Aorta (tissue), 5 donors: ENCODE data around the gene ILF2. TPM values are rescaled to one million over a fixed set of nuclear protein-coding genes. Genes with fewer than 3 reads are reported as not detected.

Source experiments
- ATAC-seq: fragments of 200-7000 bp; cut with Tn5 transposase; one replicate; pipeline ENCODE4 v1.9.1; 2022; ENCODE audit warnings: moderate library complexity; ENCODE audit not compliant: low FRiP score
- DNase-seq, 2 donors: peaks; one replicate each; pipeline ENCODE4 v3.0.0-alpha.2; 2020
- H3K27ac ChIP-seq, 2 donors: one replicate each; pipeline ENCODE4 v1.5.1; 2013; ENCODE audit warnings: low read length in 2 of 2, mild to moderate bottlenecking in 2 of 2, moderate library complexity in 2 of 2, control low read depth in 1 of 2, inconsistent platforms in 1 of 2, low read depth in 1 of 2
- H3K27me3 ChIP-seq, 2 donors: one replicate each; pipeline ENCODE4 v1.6.1; 2013; ENCODE audit warnings: control low read depth in 1 of 2, low read length in 1 of 2, mild to moderate bottlenecking in 1 of 2, moderate library complexity in 1 of 2; ENCODE audit not compliant: insufficient read depth in 2 of 2, control insufficient read depth in 1 of 2
- H3K36me3 ChIP-seq, 2 donors: one replicate each; pipeline ENCODE4 v1.6.1; 2013; ENCODE audit warnings: control low read depth in 1 of 2, low read length in 1 of 2, mild to moderate bottlenecking in 1 of 2; ENCODE audit not compliant: insufficient read depth in 2 of 2, control insufficient read depth in 1 of 2
- H3K4me1 ChIP-seq, 2 donors: one replicate each; pipeline ENCODE4 v1.6.1; 2013; ENCODE audit warnings: low read length in 2 of 2, control low read depth in 1 of 2, mild to moderate bottlenecking in 1 of 2, moderate library complexity in 1 of 2; ENCODE audit not compliant: insufficient read depth in 2 of 2, control insufficient read depth in 1 of 2
- H3K4me3 ChIP-seq, 2 donors: one replicate each; pipeline ENCODE4 v1.5.1; 2013; ENCODE audit warnings: low read length in 2 of 2, control low read depth in 1 of 2, mild to moderate bottlenecking in 1 of 2
- H3K9me3 ChIP-seq: one replicate; pipeline ENCODE4 v1.6.1; 2013; ENCODE audit warnings: mild to moderate bottlenecking, low read length; ENCODE audit not compliant: control insufficient read depth
- WGBS, 2 donors: extraction: QIAGEN DNeasy Blood & Tissue Kit; methylation state at CpG; one replicate each; pipeline ENCODE4 v1.1.7; 2013; 5-methylcytosine and 5-hydroxymethylcytosine counted together
- intact Hi-C, 2 donors: fragments of 100-400 bp; cut with DNase I; formaldehyde crosslinking; loops; one replicate each; pipeline versions ENCODE4 v1.14.2 to v1.15.0; 2022
- polyA plus RNA-seq, 2 donors: library from polyadenylated mRNA; stranded (reverse); fragments of 200-250 nt; gene quantifications; one replicate each; pipeline ENCODE4 v1.2.3, GENCODE V29; 2013
- total RNA-seq, 2 donors: library from RNA; stranded (reverse); fragmentation: NEBNext Ultra II Directional; extraction: Animal tissue kit (Norgen Biotek cat#: 25700); gene quantifications; one replicate each; pipeline ENCODE4 v1.2.1, GENCODE V29; 2021
- donor health status: healthy with polysubstance abuse.
- donor health status: Bipolar disorder and iron deficiency.
- donor health status: DM: no; HTN: no; CAD: no.
- donor health status: DM: no; HTN: no; CAD: no.
- donor health status: DM: yes; HTN: yes; CAD: no.

ILF2 gene
- total and polyA plus RNA-seq, 4 donors, result 67.0 to 82.9 (median 71.7) TPM

- intact Hi-C loops, result no loop called here
- H3K27ac ChIP-seq, result no peak overlapping the region
- H3K4me1 ChIP-seq, result no peaks in the 10 kb centered on the region
- H3K36me3 ChIP-seq, result peaks cover 3% of the 10 kb centered on the region in 2 donors
- no peak overlapping the region for H3K4me3 ChIP-seq
- 32 to 34% methylated on average over 2 of the region's 2 CpGs for WGBS, 2 donors
- ATAC-seq (no peak), DNase-seq (peak in 1 of 2 donors; percentile 78)
- no peaks in the 10 kb centered on the region for H3K9me3 ChIP-seq
- H3K27me3 ChIP-seq, result no peaks in the 10 kb centered on the region
Observed at GRCh38 chr1:153649863-153650235, 20.9 kb downstream of the ILF2 start.

- Histone ChIP-seq H3K4me1 (no peaks in the 10 kb centered on the region), H3K4me3 (no peak overlapping the region), H3K27me3 (no peaks in the 10 kb centered on the region), H3K9me3 (no peaks in the 10 kb centered on the region), H3K36me3 (peaks cover 3% of the 10 kb centered on the region in 2 donors), H3K27ac (no peak overlapping the region)
- 43 to 44% methylated on average over 3 of the region's 3 CpGs for WGBS, 2 donors
- DNase-seq, result peak in 1 of 2 donors; percentile 52
- intact Hi-C loops, result no loop called here
- no peak for ATAC-seq
Observed at GRCh38 chr1:153649137-153649862, 21.5 kb downstream of the ILF2 start.

DNA sequence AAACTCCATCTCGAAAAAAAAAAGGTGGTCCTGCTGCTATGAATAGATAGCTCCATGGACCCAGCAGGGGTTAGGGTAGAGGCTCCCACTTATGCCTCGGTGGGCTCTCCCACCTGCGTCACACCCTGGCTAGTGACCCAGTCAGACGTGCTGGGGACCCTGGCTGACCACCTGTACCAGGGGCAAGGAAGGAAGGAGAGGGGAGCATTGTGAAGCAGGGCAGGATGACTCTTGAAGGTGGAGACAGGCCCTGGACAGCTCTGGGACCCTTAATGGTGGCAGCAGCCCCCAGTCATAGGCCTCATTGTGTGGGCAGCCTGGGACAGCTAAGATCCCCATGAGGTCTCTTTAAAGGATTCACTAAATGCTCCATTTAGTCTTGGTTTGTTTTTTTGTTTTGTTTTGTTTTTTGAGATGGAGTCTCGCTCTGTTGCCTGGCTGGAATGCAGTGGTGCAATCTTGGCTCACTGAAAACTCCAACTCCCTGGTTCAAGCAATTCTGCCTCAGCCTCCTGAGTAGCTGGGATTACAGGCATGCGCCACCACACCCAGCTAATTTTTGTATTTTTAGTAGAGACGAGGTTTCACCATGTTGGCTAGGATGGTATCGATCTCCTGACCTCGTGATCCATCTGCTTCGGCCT lies 22.7 kb downstream of the ILF2 start:
- H3K27ac ChIP-seq, result no peak overlapping the region
- no peak for DNase-seq
- no peak for ATAC-seq

DNA sequence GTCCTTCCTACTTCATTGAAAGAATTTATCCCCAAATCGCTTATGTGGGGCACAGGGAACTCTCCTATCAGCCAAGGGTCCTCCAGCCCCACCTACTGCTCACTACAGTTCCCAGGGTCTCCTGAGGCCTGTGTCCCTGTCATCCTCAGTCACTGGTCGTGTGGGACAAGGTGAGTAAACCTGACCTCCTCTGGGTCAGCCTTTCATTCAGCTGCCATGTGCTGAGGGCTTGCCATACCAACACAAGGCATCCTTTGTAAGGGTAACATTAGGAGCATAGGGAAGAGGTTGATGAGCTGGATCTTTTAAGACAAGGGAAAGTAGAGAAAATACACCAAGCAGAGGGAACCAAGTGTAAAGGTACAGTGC lies 23.5 kb downstream of the ILF2 start:
- WGBS, 2 donors, result 45 to 53% methylated on average over 2 of the region's 2 CpGs
- ATAC-seq (no peak), DNase-seq (no peak)
- intact Hi-C loops, result no loop called here
- Histone ChIP-seq H3K9me3 (no peaks in the 10 kb centered on the region), H3K4me3 (no peak overlapping the region), H3K4me1 (no peaks in the 10 kb centered on the region), H3K27me3 (no peaks in the 10 kb centered on the region), H3K36me3 (peaks cover 3 to 4% of the 10 kb centered on the region in 2 donors), H3K27ac (no peak overlapping the region)

More for the DNA sequence above, 22.7 kb downstream of the ILF2 start:
- intact Hi-C loops, result no loop called here
- Histone ChIP-seq H3K27me3 (no peaks in the 10 kb centered on the region), H3K36me3 (peaks cover 3 to 4% of the 10 kb centered on the region in 2 donors), H3K4me3 (no peak overlapping the region), H3K9me3 (no peaks in the 10 kb centered on the region), H3K4me1 (no peaks in the 10 kb centered on the region)
- 85 to 86% methylated on average over 10 of the region's 10 CpGs for WGBS, 2 donors

GRCh38 chr1:153646672-153647345 lies 24.0 kb downstream of the ILF2 start:
- intact Hi-C loops, result no loop called here
- Histone ChIP-seq H3K4me1 (no peaks in the 10 kb centered on the region), H3K27ac (no peak overlapping the region), H3K36me3 (peaks cover 3 to 4% of the 10 kb centered on the region in 2 donors), H3K27me3 (no peaks in the 10 kb centered on the region), H3K4me3 (no peak overlapping the region), H3K9me3 (no peaks in the 10 kb centered on the region)
- 67 to 73% methylated on average over 5 of the region's 5 CpGs for WGBS, 2 donors
- ATAC-seq (no peak), DNase-seq (peak in 1 of 2 donors; percentile 62)

GRCh38 chr1:153643816-153644215 lies 27.0 kb downstream of the ILF2 start:
- intact Hi-C loops, result no loop called here
- Histone ChIP-seq H3K4me1 (no peaks in the 10 kb centered on the region), H3K36me3 (peaks cover 5 to 8% of the 10 kb centered on the region in 2 donors), H3K4me3 (no peak overlapping the region), H3K27ac (no peak overlapping the region), H3K27me3 (no peaks in the 10 kb centered on the region), H3K9me3 (no peaks in the 10 kb centered on the region)
- ATAC-seq, result no peak
- no peak for DNase-seq

DNA sequence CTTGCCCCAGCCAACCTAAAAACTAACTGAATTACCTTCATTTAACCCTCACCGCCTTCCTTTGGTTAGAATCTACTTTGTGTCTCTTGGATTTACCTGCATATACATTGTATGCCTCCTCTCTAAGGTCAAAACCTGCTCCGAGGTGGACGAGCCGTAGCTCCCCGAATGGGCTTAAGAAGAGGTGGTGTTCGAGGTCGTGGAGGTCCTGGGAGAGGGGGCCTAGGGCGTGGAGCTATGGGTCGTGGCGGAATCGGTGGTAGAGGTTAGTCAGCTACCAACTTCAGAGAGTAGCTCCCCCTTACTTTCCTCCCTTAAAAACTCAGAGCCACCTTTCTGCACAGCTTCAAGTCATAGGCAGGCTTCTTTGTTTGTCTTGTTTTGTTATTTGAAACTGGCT lies 27.7 kb downstream of the ILF2 start:
- intact Hi-C loops, result no loop called here

GRCh38 chr1:153642161-153642560 lies 28.6 kb downstream of the ILF2 start:
- H3K4me1 ChIP-seq, result no peaks in the 10 kb centered on the region
- intact Hi-C loops, result no loop called here
- H3K9me3 ChIP-seq, result no peaks in the 10 kb centered on the region
- H3K4me3 ChIP-seq, result no peak overlapping the region
- H3K36me3 ChIP-seq, result peaks cover 8 to 10% of the 10 kb centered on the region in 2 donors
- WGBS, 2 donors, result 77 to 78% methylated on average over 11 of the region's 11 CpGs
- no peaks in the 10 kb centered on the region for H3K27me3 ChIP-seq
- H3K27ac ChIP-seq, result no peak overlapping the region
- DNase-seq (peak in 1 of 2 donors; percentile 40), ATAC-seq (no peak)

More for the DNA sequence above, 27.7 kb downstream of the ILF2 start:
- no peaks in the 10 kb centered on the region for H3K27me3 ChIP-seq
- no peaks in the 10 kb centered on the region for H3K9me3 ChIP-seq
- no peak overlapping the region for H3K4me3 ChIP-seq
- ATAC-seq, result no peak
- DNase-seq, result peak in 1 of 2 donors; percentile 66
- 88 to 89% methylated on average over 11 of the region's 11 CpGs for WGBS, 2 donors
- no peaks in the 10 kb centered on the region for H3K4me1 ChIP-seq
- H3K27ac ChIP-seq, result no peak overlapping the region
- peaks cover 5 to 10% of the 10 kb centered on the region in 2 donors for H3K36me3 ChIP-seq
